Medulla oblongata (tissue), 1 donor: ENCODE results near the gene AMACR.

ENCODE experiments used
- DNase-seq: peaks from one replicate; pipeline ENCODE4 v3.0.0-alpha.2; 2015; ENCODE audit errors: extremely low spot score

AMACR gene

GRCh38 chr5:34007201-34007620 is 639 bp downstream of the AMACR start:
- peak; percentile 44 for DNase-seq

GRCh38 chr5:34005681-34006080 is 2.2 kb downstream of the AMACR start:
- no peak for DNase-seq

DNA sequence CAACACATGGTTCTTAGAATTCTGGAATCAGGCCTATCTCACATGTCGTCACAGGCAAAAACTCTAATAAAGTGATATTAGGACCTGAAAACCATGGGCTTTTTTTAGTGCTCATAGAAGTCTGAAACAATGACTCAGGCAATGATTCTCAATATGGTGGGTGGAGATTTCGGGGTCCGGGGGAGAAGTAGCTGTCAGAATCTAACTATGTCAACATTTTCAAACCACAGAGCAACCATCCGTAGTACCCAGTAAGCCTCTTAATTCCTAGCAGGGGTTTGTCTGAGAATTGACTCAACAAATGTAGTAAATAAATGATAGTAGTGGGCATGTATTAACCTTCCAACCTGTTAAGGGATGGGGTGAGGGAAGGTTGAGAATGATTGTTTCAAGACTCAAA is 2.6 kb downstream of the AMACR start:
- DNase-seq = no peak

GRCh38 chr5:34003941-34004340 is 3.9 kb downstream of the AMACR start:
- DNase-seq = no peak

DNA sequence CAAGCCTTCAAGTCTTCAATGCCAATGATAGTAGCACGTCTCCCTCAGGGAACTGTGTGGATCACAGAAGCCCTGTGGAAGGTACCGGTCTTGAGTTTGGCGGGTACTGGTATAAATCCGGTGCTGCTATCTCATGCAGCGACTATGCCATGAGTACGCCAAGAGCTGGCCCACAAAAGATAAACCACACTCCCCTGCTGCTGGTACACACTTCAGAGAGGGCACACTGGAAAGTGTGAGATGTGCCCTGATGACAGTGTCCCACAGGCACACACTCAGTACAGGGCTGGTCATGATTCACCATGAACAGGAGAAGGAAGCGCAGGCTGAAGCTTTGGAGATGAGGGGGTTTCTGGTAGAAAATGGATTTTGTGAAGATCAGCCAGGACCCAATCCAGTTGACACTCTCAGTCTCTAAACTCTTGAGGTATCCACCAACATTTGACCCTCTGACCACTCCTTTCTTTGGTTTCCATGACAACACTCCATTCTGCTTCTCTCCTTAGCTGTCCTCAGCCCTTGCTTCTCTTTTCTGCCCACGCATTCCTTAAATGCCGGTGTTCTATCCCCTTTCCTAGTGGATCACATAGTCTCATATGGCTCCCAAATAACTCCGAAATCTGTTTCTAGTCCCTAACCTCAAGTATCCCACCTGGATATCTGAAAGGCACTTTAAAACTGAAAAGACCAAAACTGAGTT is 5.1 kb downstream of the AMACR start:
- no peak for DNase-seq

DNA sequence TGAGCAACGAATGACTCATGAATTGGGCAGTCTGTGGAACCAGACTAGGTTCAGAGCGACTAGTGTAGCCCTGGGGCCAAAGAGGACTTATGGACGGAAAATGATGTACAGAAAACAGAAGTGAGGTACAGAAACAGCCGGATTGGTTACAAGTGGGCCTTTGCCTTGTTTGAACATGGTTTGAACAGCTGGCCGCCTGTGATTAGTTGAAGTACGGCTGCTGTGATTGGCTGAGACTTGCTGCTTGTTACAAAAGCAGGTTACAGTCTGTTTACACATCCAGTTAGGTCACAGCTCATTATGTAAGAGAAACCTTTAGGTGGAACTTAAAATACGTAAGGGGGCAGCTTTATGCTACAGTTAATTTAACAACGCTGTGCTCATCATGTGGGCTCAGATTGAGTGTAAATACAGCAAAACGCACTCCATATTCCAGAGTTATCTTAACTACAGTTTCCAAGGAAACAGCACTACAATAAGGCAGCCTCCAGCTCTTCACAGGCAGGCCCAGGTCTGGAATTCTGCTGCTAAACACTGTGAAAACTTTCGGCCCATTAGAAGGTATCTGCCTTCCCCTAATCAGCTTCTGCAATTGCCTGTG is 6.5 kb downstream of the AMACR start:
- no peak for DNase-seq

DNA sequence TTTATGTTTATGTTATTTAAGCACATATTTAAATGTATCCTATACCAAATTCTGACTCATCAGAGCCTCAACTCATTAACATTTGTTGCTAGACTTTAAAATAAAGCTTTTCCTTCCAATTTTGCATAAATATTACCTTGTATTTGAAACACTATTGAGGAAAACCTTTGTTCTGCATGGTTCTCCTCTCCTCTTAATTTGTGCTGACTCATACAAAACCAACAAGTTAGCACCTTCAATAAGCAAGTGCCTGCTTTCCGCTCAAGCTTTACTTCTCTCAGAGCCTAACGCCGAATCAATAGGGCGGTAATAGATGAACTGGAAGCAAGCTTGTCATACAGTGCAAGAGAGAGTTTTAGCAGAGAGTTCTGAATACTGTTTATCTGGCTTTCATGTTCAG is 7.9 kb downstream of the AMACR start:
- no peak for DNase-seq

- peak; percentile 83 for DNase-seq
Observed at GRCh38 chr5:33997331-33997983, 10.4 kb downstream of the AMACR start.

- no peak for DNase-seq
Observed at GRCh38 chr5:33995865-33996264, 12.0 kb downstream of the AMACR start.

- DNase-seq = no peak
Observed at GRCh38 chr5:33994845-33995244, 13.0 kb downstream of the AMACR start.

DNA sequence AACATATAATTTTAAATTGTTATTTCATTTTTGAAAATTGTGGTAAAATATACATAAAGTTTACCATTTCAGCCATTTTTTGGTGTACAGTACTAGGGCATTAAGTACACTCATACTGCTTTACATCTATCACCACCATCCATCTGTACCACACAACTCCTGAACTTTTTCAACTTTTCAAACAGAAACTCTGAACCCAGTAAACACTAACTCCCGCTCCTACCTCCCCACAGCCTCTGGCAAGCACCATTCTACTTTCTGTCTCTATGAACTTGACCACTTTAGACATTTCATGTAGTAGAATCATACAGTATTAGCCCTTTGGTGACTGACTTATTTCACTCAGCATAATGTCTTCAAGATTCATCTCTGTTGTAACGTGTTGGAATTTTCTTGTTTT is 15.0 kb downstream of the AMACR start:
- no peak for DNase-seq

GRCh38 chr5:33985447-33985846 is 22.4 kb downstream of the AMACR start:
- DNase-seq = no peak

- no peak for DNase-seq
Observed at GRCh38 chr5:33984671-33985124, 23.2 kb downstream of the AMACR start, which contains the start of gene SLC45A2. Gene SLC45A2 (minus strand): TSS chr5:33984693. CDS start chr5:33984583, 110 bp downstream.

GRCh38 chr5:33984178-33984577 is 23.7 kb downstream of the AMACR start:
- DNase-seq = no peak

DNA sequence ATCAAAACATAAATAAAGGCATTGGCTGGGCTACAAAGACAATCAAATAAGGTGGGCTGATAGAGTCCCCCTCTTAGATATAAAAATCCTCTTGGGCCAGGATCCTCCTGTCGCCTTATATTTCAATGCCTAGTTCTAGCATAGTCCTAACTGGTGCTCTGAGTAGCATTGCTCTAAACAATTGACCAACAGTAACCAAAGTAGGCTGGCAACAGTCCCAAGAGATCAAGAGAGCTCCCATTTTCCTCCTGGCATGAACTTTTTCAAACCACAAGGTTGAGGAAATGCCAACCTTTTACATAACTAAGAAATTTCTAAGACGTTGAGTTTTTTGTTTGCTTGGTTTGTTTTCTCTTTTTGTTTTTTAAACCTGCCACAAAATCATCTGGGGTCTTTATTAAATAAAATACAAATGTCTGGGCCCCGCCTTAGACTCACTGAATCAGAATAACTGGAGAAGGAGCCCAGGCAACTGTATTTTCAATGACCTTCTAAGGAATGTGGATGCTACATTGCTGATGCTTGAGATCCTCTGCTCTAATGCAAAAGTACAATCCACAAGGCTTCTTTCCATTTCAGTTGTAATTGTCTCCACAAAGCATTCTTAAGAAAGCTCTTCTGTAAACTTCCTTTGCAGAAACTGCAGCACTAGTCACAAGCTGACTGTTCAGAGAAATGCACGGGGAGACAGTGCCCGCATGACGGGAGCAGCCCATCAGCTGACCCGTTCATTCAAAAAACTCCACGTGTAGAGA is 26.3 kb downstream of the AMACR start:
- peak; percentile 32 for DNase-seq

GRCh38 chr5:33980030-33980429 is 27.8 kb downstream of the AMACR start:
- no peak for DNase-seq

GRCh38 chr5:33978306-33978705 is 29.5 kb downstream of the AMACR start:
- no peak for DNase-seq

- no peak for DNase-seq
Observed at GRCh38 chr5:33976307-33976706, 31.5 kb downstream of the AMACR start.

- DNase-seq = no peak
Observed at GRCh38 chr5:33975852-33976251, 32.0 kb downstream of the AMACR start.

DNA sequence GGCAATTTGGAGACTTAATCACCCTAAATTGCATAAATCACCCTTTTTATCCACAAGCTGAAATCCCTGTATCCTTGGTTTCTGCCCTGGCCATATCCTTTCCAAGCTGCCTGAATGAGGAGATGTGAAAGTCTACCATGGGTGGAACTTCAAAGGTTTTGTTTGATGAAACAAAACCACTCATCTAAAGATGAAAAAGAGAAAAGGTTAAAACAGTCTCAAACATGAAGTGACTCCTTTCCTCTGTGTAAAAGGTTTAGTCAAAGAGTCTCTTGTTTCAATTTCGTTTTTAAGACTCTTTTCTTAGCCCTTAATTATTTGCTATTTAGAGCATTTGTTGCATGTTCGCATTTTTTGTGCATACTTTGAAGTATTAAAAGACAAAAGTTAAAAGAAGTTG is 34.6 kb downstream of the AMACR start:
- no peak for DNase-seq

DNA sequence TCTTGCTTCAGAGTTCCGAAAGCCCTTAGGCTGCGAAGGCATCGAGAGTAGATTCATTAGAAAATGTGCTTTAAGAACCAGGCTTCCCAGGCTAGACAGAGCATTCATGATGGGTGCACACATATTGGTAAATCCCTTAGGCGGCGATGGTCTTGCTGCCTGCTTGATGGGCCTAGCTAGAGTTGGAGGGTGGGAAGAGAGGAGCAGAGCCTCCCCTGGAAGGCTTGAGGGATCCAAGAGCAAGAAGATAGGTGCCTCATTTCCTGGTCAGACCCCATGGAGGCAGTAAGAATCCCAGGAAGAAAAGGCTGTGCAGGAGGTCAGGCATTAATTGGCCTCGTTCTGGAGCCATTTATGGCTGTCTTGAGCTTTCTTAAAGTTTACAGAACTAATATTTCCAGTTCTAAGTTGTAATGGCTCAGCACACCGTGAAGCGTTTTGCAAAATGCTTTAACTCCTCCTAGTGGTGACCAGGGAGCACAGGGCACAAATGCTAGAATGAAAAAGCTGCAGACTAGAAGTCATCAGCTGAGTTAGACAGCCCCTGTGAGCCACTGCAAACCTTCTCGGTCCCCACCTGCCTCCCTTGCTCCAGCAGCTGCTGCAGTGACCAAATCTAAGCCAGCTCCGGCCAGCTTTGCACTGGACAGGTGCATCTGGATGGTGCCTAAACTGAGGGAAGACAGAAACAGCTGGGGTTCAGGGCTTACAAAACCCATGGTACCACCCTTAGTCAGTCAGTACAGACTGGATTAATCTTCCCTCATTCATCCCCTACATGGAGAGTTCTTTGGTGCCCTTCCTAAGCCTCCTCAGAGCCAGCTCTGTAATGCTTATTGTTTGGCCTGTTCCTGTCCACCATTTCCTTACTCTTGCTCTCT is 38.0 kb downstream of the AMACR start:
- peak; percentile 45 for DNase-seq
